Anterior cingulate cortex (tissue), 58 donors: ENCODE results near the gene DGAT2.

ENCODE experiments used
- DNase-seq, 58 donors: peaks; one replicate each; lab custom pipeline; 2025; lab: John Stamatoyannopoulos, UW

The DGAT2 gene

GRCh38 chr11:75797792-75798191, 29.2 kb downstream of the DGAT2 start:
- DNase-seq: no peak

GRCh38 chr11:75800136-75800675, 31.6 kb downstream of the DGAT2 start:
- no peak for DNase-seq

DNA sequence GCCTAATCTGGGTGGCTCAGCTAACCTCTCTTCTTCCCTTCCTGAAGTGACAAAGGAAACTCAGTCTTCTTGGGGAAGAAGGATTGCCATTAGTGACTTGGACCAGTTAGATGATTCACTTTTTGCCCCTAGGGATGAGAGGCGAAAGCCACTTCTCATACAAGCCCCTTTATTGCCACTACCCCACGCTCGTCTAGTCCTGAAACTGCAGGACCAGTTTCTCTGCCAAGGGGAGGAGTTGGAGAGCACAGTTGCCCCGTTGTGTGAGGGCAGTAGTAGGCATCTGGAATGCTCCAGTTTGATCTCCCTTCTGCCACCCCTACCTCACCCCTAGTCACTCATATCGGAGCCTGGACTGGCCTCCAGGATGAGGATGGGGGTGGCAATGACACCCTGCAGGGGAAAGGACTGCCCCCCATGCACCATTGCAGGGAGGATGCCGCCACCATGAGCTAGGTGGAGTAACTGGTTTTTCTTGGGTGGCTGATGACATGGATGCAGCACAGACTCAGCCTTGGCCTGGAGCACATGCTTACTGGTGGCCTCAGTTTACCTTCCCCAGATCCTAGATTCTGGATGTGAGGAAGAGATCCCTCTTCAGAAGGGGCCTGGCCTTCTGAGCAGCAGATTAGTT, 32.3 kb downstream of the DGAT2 start:
- peak in 9 of 58 donors; percentile 9 to 67 (median 17) for DNase-seq

- peak in 18 of 58 donors; percentile 7 to 42 (median 18) for DNase-seq
Measured at GRCh38 chr11:75801362-75802020, 32.9 kb downstream of the DGAT2 start.

DNA sequence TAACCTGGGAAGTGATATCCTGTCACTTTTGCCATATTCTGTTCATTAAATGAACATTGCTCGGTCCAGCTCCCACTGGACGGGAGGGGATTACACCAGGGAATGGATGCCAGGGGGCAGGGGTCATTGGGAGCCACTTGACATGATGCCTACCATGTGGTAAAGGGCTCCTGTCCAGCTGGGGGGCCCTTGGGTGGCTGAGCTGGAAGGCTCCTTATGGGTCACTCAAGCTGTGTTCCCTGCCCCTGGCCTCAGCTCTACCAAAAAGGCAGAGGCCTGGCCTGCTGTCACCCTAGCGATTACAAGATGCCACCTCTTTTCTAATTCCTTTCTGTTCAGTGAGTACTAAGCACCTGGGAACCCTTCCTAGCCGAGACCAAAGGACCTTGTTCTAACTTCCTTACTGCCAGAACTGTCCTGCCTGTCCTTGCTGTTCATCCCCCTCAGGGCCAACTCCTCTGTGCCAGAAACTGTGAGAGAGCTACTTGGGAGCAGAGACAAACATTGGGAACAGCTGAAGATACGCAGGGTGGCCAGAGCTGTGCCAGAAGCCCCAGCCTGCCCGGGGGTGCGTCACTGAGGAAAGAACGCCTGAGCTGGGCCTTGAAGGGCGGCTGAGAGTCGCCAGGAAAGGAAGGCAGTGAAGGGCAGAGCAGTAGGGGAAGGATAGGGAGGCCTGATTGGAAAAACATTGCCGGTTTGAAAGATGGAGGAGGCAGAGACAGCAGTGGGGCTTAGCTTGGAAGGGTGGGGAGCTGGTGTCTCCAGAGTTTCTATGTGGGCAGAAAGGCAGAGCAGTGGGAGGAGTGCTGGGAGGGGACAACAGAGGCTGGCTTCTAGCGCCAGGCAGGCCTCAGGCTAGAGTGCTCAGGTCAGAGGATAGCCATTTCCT, 33.7 kb downstream of the DGAT2 start:
- DNase-seq: peak in 1 of 58 donors; percentile 14

DNA sequence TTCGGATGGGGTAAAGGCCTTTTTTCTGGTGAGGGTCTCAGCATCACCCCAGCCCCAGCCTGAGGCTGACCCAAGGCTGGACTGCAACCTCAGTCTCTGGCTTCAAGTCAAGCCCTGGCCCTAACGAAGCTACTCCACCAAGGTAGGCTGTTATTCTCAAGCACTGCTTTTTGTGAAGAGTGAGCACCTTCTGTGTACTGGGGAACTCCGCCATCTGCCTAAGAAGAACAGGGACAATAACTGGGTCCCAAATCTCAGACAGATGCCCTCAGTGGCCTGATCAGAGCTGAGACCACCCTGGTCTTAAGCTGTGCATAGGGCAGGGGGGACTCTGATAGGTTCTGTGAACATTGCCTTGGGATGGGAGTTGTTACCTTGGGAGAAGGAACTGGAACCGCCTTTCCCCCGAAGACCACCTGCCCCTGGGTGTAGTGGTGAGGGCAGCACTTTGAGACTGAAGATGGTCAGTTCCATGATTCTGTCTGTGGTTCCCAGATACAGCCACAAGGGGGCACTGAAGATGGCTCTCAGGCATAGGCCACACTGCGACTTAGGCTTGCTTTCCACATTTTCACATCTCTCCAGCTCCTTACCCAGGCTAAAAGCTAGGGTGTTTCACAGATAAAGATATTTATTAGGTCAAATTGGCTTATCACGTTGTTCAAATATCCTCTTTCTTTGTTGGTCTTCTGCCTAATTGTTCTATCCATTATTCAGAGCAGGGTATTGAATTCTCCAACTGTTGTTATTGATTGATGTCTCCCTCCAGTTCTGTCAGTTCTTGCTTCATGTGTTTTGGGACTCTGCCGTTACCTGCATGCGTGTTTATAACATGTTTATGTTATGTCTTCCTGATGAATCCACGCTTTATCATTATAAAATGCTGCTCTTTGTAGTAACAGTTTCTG, 34.6 kb downstream of the DGAT2 start:
- DNase-seq: peak in 51 of 58 donors; percentile 22 to 86 (median 58)

DNA sequence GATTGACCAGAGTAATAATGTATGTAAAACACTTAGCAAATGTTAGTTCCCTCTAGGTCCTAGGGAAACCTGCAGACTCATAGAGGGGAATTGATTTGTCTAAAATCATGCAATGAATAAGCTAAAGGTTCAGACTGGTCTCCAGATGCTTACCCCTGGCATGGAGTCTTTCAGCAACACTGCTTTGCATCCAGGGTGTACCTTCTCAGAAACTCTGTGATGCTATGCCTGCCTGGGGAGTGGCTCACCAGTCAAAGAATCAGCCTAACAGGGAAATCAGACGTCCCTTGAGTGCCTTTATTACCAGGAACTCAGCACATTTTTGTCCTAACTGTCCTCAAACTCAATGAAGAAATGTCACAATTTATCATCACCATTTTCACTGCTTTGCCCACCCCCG, 40.5 kb downstream of the DGAT2 start:
- DNase-seq: no peak

DNA sequence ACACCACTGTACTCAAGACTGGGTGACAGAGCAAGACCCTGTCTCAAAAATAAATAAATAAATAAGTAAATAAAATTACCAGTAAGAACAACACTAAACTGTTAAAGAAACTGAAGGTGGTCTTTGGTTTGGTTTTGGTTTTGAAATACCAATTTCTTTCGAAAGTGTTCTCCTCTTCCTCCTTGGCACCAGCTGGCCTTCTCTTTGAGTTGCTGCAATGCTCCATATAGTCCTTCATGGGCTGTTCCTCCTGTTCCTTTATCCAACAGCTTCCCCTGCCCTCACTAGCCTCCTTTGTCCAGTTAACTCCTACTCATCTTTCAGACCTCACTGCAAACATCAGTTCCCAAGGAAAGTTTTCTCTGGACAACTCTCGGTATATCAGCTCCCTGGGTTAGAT, 41.4 kb downstream of the DGAT2 start:
- DNase-seq: no peak

DNA sequence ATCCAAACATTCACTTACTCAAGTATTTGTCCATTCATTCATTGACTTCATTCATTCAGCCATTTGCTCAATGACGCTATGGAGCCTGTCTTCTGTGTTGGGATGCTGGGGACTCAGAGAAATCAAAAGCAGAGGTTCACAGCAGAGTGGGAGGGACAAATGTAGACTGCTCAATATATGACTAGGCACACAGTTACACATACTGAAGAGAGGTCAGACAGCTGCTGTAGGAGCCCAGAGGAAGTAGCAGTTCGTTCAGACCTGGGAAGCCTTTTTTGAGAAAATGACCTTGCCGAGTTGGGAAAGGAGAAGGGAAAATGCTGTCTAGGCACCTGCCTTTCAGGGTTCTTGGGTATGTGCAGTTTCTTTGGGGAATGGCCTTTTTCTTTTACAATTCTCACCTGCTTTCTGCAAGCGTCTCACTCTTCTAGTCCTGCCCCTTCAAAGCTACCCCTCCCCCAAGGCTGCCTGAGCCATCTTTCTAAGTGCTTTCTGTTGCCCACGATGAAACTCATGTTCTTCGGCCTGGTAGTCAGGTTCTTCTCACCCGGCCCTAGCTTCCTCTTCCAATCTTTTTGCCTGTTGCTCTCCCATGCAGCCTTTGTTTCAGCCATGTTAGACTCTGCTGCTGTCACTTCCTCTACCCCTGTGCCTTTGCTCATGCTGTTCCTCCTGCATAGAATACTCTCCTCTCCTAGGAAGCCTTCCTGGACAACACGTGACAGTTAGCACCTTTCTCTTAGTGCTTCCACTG, 42.2 kb downstream of the DGAT2 start:
- no peak for DNase-seq

DNA sequence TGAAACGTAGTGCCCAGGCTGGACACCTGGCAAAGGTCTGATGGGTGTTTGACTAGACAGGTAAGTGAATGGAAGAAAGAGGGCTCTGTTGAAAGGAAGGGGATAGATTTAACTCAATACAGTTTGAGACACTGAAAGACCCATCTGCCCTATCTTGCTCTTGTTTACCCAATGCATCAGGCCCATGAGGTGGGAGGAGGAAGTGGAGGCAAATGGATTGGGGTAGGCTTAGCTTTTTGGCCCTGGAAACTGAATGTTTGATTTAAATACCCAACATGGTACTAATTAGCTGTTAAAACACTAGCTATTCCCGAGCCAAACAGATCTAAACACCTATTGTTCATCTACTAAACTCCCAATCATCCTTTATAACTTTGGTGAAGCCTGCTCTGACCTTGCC, 42.9 kb downstream of the DGAT2 start:
- DNase-seq: no peak

DNA sequence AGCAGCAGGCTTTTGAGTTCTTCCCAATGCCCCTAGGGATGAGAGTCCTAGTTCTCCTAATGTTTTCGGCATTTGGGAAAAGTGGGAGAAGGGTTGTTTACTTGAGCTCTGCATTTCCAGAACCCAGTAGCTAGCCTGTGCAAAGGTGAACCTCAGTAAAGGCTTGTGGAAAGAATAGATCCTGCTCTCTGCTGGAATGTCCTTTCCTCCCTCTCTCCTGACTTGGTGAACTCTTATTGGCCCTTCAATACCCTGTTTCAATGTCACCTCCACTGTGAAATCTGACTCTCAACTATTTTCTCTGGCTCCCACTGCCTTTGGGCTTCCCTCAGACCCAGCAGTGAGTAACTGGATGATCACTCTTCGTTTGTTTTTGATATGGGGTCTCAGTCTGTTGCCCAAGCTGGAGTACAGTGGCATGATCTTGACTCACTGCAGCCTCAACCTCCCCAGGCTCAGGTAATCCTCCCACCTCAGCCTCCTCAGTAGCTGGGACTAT, 44.0 kb downstream of the DGAT2 start:
- DNase-seq: no peak

DNA sequence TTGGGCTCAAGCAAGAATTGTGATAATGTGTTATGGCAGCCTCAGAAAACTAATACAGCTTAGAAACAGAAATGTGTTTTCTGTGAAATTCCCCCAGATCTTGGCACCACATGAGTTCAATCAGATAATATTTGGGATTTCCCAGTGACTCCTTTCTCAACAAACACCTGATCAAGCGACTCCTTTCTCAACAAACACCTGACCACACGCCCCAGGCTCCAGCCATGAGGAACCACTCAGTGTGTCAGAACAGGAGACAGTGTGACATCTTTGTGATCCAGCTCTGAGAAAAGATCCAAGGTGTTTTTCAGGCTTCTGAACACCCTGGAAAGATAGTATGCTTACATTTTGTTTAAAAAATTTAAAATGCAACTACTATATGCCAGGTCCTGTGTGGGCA, 44.5 kb downstream of the DGAT2 start:
- DNase-seq: no peak

GRCh38 chr11:75813622-75814039, 45.1 kb downstream of the DGAT2 start:
- DNase-seq: no peak

DNA sequence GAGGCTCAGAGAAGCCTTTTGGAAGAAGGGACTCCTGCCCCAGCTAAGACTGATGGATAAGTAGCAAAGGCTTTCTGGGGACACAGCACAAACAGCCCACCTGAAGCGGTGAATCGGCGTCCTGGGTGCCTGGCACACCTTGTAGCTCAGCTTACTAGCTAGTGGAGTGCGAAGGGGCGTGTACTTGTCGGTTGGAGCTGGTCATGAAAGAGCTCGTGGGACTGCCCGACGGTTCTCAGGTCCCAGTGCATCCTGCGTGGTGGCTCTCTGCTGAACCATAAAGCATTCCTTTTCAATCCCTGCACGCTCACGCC, 45.7 kb downstream of the DGAT2 start:
- DNase-seq: no peak

DNA sequence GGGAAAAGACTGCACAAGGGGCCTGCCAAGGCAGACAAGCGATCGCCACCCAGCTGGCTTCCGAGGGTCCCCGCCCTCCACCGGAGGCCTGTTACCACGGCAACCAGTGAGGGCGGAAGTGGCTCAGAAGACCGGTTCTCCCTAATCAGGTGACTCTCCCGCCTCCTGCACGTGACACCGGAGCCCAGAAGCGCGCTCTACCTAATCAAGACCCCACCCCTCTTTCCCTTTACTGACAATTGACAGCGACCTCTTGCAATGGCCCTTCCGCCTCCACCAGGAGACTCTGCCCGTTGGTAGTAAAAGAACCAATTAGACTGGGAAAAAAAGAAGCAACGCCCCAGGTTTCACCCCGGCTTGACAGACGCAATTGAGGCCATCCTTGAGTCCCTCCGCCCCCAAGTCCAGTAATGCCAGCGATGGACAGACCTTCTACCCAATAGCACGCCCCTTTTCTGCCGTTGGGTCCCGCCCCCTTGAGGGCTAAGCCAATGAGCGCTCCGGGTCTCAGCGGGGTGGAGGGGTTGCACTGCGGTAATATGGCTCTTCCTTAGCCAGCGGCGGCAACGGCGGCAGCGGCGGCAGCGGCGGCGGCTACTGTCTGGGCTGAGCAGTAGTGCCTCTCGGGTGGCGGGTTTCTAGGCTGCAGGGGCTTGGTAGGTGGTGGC, 46.2 kb downstream of the DGAT2 start, which contains the start of gene UVRAG:
Gene UVRAG, plus strand, starts transcription at position 534 of the 668 bp plus-strand sequence. CDS start 198 bp downstream, outside the sequence.
- peak; percentile 98 to 100 (median 100) for DNase-seq

- peak in 9 of 58 donors; percentile 34 to 70 (median 58) for DNase-seq
Measured at GRCh38 chr11:75815345-75816168, 47.0 kb downstream of the DGAT2 start.

DNA sequence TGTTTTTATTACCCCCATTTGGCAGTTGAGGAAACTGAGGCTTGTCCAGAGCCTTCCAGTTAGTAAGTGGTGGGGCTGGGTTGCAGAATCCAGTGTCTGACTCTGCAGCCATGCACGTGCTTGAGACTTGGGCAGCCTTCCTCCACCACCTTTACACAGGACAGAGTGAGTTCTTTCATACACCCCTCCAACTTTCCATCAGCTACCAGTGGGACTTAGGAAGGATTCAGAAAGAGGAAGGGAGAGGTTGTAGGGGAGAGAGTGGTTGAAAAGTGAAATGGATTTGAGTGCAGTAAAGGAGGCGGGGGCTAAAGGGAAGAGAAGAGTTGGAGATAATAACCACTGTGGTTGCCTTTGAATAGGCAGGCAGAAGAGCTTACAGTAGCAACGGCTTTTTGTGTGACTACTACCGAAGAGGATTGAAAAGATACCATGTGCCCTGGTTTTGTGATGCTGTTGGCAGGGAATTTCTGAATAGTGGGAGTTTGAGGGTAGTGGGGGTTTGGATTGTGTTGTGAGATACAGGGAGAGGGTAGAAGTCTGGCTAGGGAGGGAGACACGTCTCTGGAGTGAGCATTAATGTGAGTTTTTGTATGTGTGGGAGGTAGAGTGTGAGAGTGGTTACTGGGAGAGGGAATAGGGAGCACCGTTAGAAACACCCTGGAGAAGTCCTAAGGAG, 48.1 kb downstream of the DGAT2 start:
- DNase-seq: no peak
